Muscle of leg (tissue), 11 donors: ENCODE results near the gene SP140L. TPM values are rescaled to one million over a fixed set of nuclear protein-coding genes. Genes with fewer than 3 reads are reported as not detected.
"Not testable (repeated sequence)": the region's sequence is repeated elsewhere in the genome, so short reads cannot be mapped to it uniquely, and the experiment has no call there.

Experiments
- DNase-seq: peaks from one replicate; pipeline ENCODE4 v3.0.0; 2013
- H3K27ac ChIP-seq: one replicate; pipeline ENCODE4 v1.5.1; 2013; ENCODE audit warnings: mild to moderate bottlenecking, low read length, control low read depth
- H3K27me3 ChIP-seq: one replicate; pipeline ENCODE4 v1.6.1; 2013; ENCODE audit warnings: low read length; ENCODE audit not compliant: control insufficient read depth, insufficient read depth
- H3K36me3 ChIP-seq: one replicate; pipeline ENCODE4 v1.6.1; 2013; ENCODE audit warnings: low read length; ENCODE audit not compliant: control insufficient read depth, insufficient read depth
- H3K4me1 ChIP-seq: one replicate; pipeline ENCODE4 v1.6.1; 2013; ENCODE audit warnings: low read length; ENCODE audit not compliant: control insufficient read depth, insufficient read depth
- H3K4me3 ChIP-seq: one replicate; pipeline ENCODE4 v1.5.1; 2013; ENCODE audit warnings: low read length, control low read depth
- H3K9me3 ChIP-seq: replicated peaks from 2 replicates; pipeline ENCODE4 v1.6.1; 2013; ENCODE audit warnings: low read depth, low read length; ENCODE audit not compliant: control insufficient read depth
- WGBS: methylation state at CpG from one replicate; pipeline ENCODE4 v1.1.5; 2013; ENCODE audit warnings: missing lambda C conversion rate; ENCODE audit not compliant: insufficient coverage; 5-methylcytosine and 5-hydroxymethylcytosine counted together
- polyA plus RNA-seq, 8 donors: library from polyadenylated mRNA; unstranded; fragments of 120-200 nt; gene quantifications; one replicate each; pipeline versions ENCODE4 v1.2.1 to v1.2.3, GENCODE V29; 2013; ENCODE audit warnings: inconsistent platforms in 1 of 8, low replicate concordance in 1 of 8; ENCODE audit not compliant: insufficient read length in 8 of 8, insufficient read depth in 1 of 8
- total RNA-seq: library from RNA; stranded (reverse); fragments of 120-200 nt; gene quantifications from one replicate; pipeline ENCODE4 v1.2.4, GENCODE V29; 2013

The SP140L gene
- total and polyA plus RNA-seq, 9 donors = 3.2 to 7.0 (median 4.4) TPM

GRCh38 chr2:230360028-230360427 is 33.0 kb downstream of the SP140L start:
- Histone ChIP-seq H3K27me3 (no peaks in the 10 kb centered on the region), H3K4me1 (no peaks in the 10 kb centered on the region), H3K4me3 (no peak overlapping the region), H3K27ac (no peak overlapping the region), H3K9me3 (no peaks in the 10 kb centered on the region), H3K36me3 (peaks cover 5% of the 10 kb centered on the region)
- no CpG with 5 or more reads among the region's 1 CpG for WGBS
- DNase-seq = no peak

- Histone ChIP-seq H3K36me3 (peaks cover 5% of the 10 kb centered on the region), H3K27ac (no peak overlapping the region), H3K27me3 (no peaks in the 10 kb centered on the region), H3K4me3 (no peak overlapping the region), H3K9me3 (no peaks in the 10 kb centered on the region), H3K4me1 (no peaks in the 10 kb centered on the region)
- DNase-seq = no peak
- no CpG with 5 or more reads among the region's 1 CpG for WGBS
Measured at GRCh38 chr2:230362030-230362691, 35.2 kb downstream of the SP140L start.

GRCh38 chr2:230382108-230382507 is 55.1 kb downstream of the SP140L start:
- no peak for DNase-seq
- Histone ChIP-seq H3K9me3 (no peaks in the 10 kb centered on the region), H3K4me3 (no peak overlapping the region), H3K27ac (no peak overlapping the region), H3K36me3 (no peaks in the 10 kb centered on the region), H3K4me1 (no peaks in the 10 kb centered on the region), H3K27me3 (no peaks in the 10 kb centered on the region)
- 100% methylated on average over 1 of the region's 2 CpGs for WGBS

- WGBS = 60% methylated on average over 1 of the region's 5 CpGs
- H3K36me3 ChIP-seq = no peaks in the 10 kb centered on the region
- DNase-seq = no peak
Measured at GRCh38 chr2:230383453-230383852, 56.5 kb downstream of the SP140L start.

DNA sequence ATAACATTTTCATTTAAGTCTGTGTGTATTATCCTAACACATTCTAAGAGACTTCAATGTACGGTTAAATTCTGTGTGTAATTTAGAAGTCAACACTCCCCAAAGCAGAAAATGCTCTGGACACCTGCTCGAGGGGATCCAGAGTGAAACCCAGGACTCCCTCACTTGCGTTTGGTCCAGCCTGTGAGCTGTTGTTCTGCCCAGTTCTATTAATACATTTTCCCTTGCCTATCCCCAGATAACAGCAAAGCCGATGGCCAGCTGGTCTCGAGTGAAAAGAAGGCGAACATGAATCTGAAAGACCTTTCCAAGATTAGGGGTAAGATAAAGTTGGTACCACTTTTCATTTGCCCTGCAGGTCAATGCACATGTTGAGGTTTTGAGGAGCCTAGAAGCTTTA is 58.0 kb downstream of the SP140L start:
- Histone ChIP-seq H3K9me3 (no peaks in the 10 kb centered on the region), H3K27ac (no peak overlapping the region), H3K4me1 (no peaks in the 10 kb centered on the region), H3K4me3 (no peak overlapping the region), H3K36me3 (no peaks in the 10 kb centered on the region), H3K27me3 (no peaks in the 10 kb centered on the region)
- DNase-seq = no peak
- 60% methylated on average over 1 of the region's 6 CpGs for WGBS

More at GRCh38 chr2:230383453-230383852, 56.5 kb downstream of the SP140L start:
- Histone ChIP-seq H3K9me3 (no peaks in the 10 kb centered on the region), H3K27ac (no peak overlapping the region), H3K4me3 (no peak overlapping the region), H3K4me1 (no peaks in the 10 kb centered on the region), H3K27me3 (no peaks in the 10 kb centered on the region)

DNA sequence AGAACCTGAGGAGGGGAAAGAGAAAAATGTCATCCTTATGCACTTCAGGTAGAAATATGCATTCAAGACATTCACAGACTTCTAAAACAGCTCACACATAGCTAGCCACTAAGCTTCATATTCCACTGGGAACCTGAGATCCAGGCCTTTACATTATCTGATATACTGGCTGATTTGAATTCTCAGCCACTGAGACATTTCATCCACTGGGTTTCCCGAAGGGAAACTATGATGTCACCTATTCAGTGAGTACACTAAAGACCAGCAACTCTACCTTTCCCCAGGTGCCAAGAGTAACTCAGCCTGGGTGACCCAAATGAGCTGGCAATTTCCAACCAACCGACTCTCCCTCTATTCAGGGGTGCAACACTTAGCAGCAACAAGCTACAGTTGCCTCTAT is 67.3 kb downstream of the SP140L start:
- WGBS = 56% methylated on average over 2 of the region's 2 CpGs
- no peak for DNase-seq
- Histone ChIP-seq H3K4me1 (no peaks in the 10 kb centered on the region), H3K27ac (no peak overlapping the region), H3K36me3 (peaks cover 2% of the 10 kb centered on the region), H3K9me3 (peaks cover 6% of the 10 kb centered on the region), H3K4me3 (no peak overlapping the region), H3K27me3 (no peaks in the 10 kb centered on the region)

DNA sequence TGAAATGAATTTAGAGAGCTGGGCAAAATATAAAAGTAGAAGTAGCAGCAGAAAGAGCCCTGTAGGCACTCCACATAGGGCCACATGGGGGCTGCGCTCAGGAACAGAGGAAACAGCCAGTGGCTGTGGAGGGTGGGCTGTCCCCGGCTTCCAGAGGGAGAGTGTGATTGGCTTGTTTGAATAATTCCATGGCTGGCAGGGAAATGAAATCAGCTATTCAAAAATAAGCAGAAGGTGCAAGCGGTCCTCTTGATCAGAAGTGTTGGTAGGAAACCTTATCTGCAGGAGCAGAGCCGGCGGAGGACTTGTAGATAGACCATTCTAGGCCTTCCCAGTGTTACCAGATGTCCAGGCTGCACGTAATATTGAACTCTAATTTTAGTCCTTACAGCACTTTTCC is 71.7 kb downstream of the SP140L start:
- H3K4me3 ChIP-seq, H3K4me1 ChIP-seq, DNase-seq, H3K36me3 ChIP-seq, H3K27me3 ChIP-seq, H3K27ac ChIP-seq, H3K9me3 ChIP-seq: not testable (repeated sequence)
- WGBS = 94% methylated on average over 5 of the region's 6 CpGs

DNA sequence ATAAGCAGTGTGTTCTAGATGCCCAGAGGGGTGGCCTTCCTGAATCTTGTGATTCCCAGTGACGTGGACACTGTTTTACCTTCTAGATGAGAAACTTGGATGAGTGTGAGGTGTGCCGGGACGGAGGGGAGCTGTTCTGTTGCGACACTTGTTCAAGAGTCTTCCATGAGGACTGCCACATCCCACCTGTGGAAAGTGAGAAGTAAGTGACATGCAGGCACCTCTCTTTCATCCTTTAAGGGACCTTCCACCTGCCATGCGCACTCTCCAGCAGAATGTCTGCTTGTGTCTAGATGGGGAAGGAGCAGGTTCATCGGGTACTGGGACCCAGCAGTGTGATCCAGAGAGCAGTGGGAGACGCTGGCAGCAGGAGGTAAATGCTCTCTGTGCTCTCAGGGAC is 73.0 kb downstream of the SP140L start:
- Histone ChIP-seq H3K4me1 (no peaks in the 10 kb centered on the region), H3K36me3 (no peaks in the 10 kb centered on the region), H3K9me3 (peaks cover 6% of the 10 kb centered on the region), H3K4me3 (no peak overlapping the region), H3K27me3 (no peaks in the 10 kb centered on the region), H3K27ac (no peak overlapping the region)
- no peak for DNase-seq
- WGBS = 88% methylated on average over 3 of the region's 7 CpGs

GRCh38 chr2:230400454-230400853 is 73.5 kb downstream of the SP140L start:
- Histone ChIP-seq H3K9me3 (peaks cover 6% of the 10 kb centered on the region), H3K4me1 (no peaks in the 10 kb centered on the region), H3K4me3 (no peak overlapping the region), H3K27ac (no peak overlapping the region), H3K36me3 (no peaks in the 10 kb centered on the region), H3K27me3 (no peaks in the 10 kb centered on the region)
- no peak for DNase-seq
- WGBS = 46% methylated on average over 4 of the region's 5 CpGs

DNA sequence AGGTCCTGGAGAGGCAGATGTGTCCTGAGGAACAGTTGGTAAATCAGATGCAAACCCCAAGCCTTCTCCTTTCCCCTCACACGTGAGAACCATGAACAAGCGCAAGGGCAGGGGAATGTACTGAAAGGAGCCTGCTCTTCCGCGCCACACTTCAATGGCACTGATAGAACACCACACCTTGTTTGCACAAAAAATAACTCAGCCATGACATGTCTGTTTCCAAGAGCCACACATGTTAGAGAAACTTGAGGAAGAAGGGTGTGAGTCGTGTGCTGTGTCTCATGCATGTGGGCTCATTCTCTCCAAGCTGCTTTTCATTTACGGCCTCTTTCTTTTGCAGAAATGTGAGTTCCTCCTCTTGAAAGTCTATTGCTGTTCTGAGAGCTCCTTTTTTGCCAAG is 74.0 kb downstream of the SP140L start:
- not testable (repeated sequence) for H3K27me3 ChIP-seq, H3K9me3 ChIP-seq, H3K27ac ChIP-seq, H3K4me1 ChIP-seq, H3K36me3 ChIP-seq, H3K4me3 ChIP-seq, DNase-seq
- WGBS = no CpG with 5 or more reads among the region's 6 CpGs

DNA sequence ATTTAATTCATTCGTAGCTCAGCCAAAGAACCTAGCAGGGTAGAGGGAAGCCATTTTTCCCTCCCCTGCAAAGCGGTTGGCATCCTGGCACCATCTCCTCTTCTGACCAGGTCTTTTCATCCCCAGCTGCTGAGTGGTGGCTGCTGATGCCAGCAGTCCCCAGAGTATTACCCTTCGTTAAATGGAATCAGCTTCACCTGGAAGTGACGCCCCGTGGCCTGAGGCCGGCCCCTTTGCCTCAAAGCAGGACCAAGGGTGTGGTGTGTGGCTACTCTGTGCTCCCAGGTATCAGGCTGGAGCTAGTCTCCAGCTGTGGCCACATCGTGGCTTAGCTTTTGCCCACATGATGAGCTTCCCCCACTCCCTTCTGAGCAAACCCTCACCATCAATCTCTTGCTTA is 76.8 kb downstream of the SP140L start:
- no peak for DNase-seq
- WGBS = 94% methylated on average over 5 of the region's 7 CpGs
- H3K27ac ChIP-seq = no peak overlapping the region
- peaks cover 2% of the 10 kb centered on the region for H3K4me1 ChIP-seq
- no peaks in the 10 kb centered on the region for H3K36me3 ChIP-seq
- no peaks in the 10 kb centered on the region for H3K9me3 ChIP-seq
- H3K4me3 ChIP-seq = no peak overlapping the region
- H3K27me3 ChIP-seq = no peaks in the 10 kb centered on the region
